NCI-H146 treated with DMSO at 0.1 percent for 48 hours (cell line): ENCODE data around the gene CMTM7.

Experiments used
- DNase-seq: peaks from one replicate; lab custom pipeline; 2025; ENCODE audit not compliant: unreplicated experiment; lab: John Stamatoyannopoulos, UW

CMTM7 gene

GRCh38 chr3:32413845-32414521, 22.3 kb downstream of the CMTM7 start:
- DNase-seq = no peak

GRCh38 chr3:32414522-32415202, 23.0 kb downstream of the CMTM7 start:
- DNase-seq = no peak

- DNase-seq = no peak
These were observed 28.1 kb downstream of the CMTM7 start for GRCh38 chr3:32419742-32420125.

- no peak for DNase-seq
These were observed 28.7 kb downstream of the CMTM7 start for GRCh38 chr3:32420126-32421038.

- DNase-seq = no peak
These were observed 29.5 kb downstream of the CMTM7 start for GRCh38 chr3:32421185-32421584.

- DNase-seq = peak; percentile 59
These were observed 30.6 kb downstream of the CMTM7 start for GRCh38 chr3:32421991-32422859.

GRCh38 chr3:32422943-32423342, 31.3 kb downstream of the CMTM7 start:
- no peak for DNase-seq

- no peak for DNase-seq
These were observed 31.9 kb downstream of the CMTM7 start for GRCh38 chr3:32423534-32423933.

GRCh38 chr3:32423956-32424557, 32.4 kb downstream of the CMTM7 start:
- no peak for DNase-seq

GRCh38 chr3:32424581-32425250, 33.1 kb downstream of the CMTM7 start:
- DNase-seq = no peak

- no peak for DNase-seq
These were observed 36.7 kb downstream of the CMTM7 start for GRCh38 chr3:32428092-32429068.

GRCh38 chr3:32430900-32431299, 39.2 kb downstream of the CMTM7 start:
- no peak for DNase-seq

- no peak for DNase-seq
These were observed 39.8 kb downstream of the CMTM7 start for GRCh38 chr3:32431481-32431880.

GRCh38 chr3:32432045-32432710, 40.5 kb downstream of the CMTM7 start:
- DNase-seq = no peak

- DNase-seq = no peak
These were observed 41.3 kb downstream of the CMTM7 start for GRCh38 chr3:32432711-32433530.

GRCh38 chr3:32434206-32434605, 42.6 kb downstream of the CMTM7 start:
- DNase-seq = no peak
